ENCODE measurements around the gene MIDN. TPM values are rescaled to one million over a fixed set of nuclear protein-coding genes. Genes with fewer than 3 reads are reported as not detected.

MIDN gene
- total RNA-seq, 1 experiment from 2014 or later = 286 TPM

- H3K27me3 ChIP-seq (ENCODE audit: insufficient read depth, low read length) = no peaks in the 10 kb centered on the region
- Mint-ChIP-seq H3K4me1 (peaks cover 24 to 30% of the 10 kb centered on the region in 2 experiments), H3K27me3 (ENCODE audit: low read depth) (no peaks in the 10 kb centered on the region; the same call in 1 of the 2 replicates), H3K27ac (peak overlapping the region in 1 of 3 experiments; percentile 81; a peak in 2 of 7 replicates), H3K36me3 (ENCODE audit: insufficient read depth in 1 of 3, low read depth in 3 of 3) (peaks cover 22 to 64% (median 41%) of the 10 kb centered on the region in 3 experiments), H3K4me3 (peak overlapping the region; percentile 71 to 87), H3K9me3 (no peaks in the 10 kb centered on the region)
- no peak overlapping the region for H2AK5ac ChIP-seq (ENCODE audit: insufficient read length, low read length)
- no peak overlapping the region for H2BK120ac ChIP-seq (ENCODE audit: low read depth, low read length, poor library complexity, severe bottlenecking)
- no peaks in the 10 kb centered on the region for H3K79me2 ChIP-seq (ENCODE audit: insufficient read depth, low read length)
- no peak overlapping the region for H2BK12ac ChIP-seq (ENCODE audit: insufficient read length, low read depth, low read length)
- WGBS (ENCODE audit: extremely low coverage, insufficient read length, low lambda C conversion rate) = no CpG with 5 or more reads among the region's 10 CpGs
- no peaks in the 10 kb centered on the region for H4K20me1 ChIP-seq (ENCODE audit: control insufficient read depth, insufficient read depth, insufficient read length)
- no peaks in the 10 kb centered on the region for H3K9me3 ChIP-seq (ENCODE audit: control insufficient read depth, low read depth, low read length)
- no peak overlapping the region for H2BK20ac ChIP-seq (ENCODE audit: low read depth, low read length, poor library complexity, severe bottlenecking)
- no peak overlapping the region for H3K4ac ChIP-seq (ENCODE audit: low read depth, low read length)
- H2BK5ac ChIP-seq (ENCODE audit: insufficient read length, low read length) = no peak overlapping the region
- no peak overlapping the region for H4K91ac ChIP-seq (ENCODE audit: insufficient read length, low read depth, low read length)
- H3K27ac ChIP-seq (ENCODE audit: insufficient read length, low read depth, low read length) = no peak overlapping the region
- no peak for TF ChIP-seq CTCF (conservative IDR thresholded peaks at IDR 0.05)
- no peak overlapping the region for H3K18ac ChIP-seq (ENCODE audit: insufficient read length, low read depth, low read length)
- H2AFZ ChIP-seq (ENCODE audit: low read length) = no peak overlapping the region
- no peak overlapping the region for H3K56ac ChIP-seq (ENCODE audit: insufficient read length, low read depth, low read length)
- H3K4me2 ChIP-seq (ENCODE audit: insufficient read depth, insufficient read length, low read length) = peak overlapping the region; percentile 67
- H2BK15ac ChIP-seq (ENCODE audit: low read depth, low read length) = no peak overlapping the region
- DNase-seq = no peak
- no peak overlapping the region for H4K5ac ChIP-seq (ENCODE audit: insufficient read length, low read depth, low read length)
- no peak overlapping the region for H3K9ac ChIP-seq (ENCODE audit: extremely low read depth, insufficient read length, low read length)
- no peak overlapping the region for H4K8ac ChIP-seq (replicated peaks; ENCODE audit: insufficient read length, low read depth, low read length)
- H3T11ph ChIP-seq (ENCODE audit: low read length) = no peak overlapping the region
- H3K4me1 ChIP-seq (ENCODE audit: insufficient read depth, low read length) = no peaks in the 10 kb centered on the region
- no peak overlapping the region for H3K14ac ChIP-seq (ENCODE audit: insufficient read depth, low read length)
- H3K23ac ChIP-seq (ENCODE audit: insufficient read length, low read depth, low read length) = no peak overlapping the region
- peaks cover 9% of the 10 kb centered on the region for H3K23me2 ChIP-seq (ENCODE audit: insufficient read length, low read depth, low read length, poor library complexity, severe bottlenecking)
- peaks cover under 1% of the 10 kb centered on the region for H3K79me1 ChIP-seq (ENCODE audit: insufficient read depth, low read depth, low read length, poor library complexity, severe bottlenecking)
These were observed 28.2 kb downstream of the MIDN start for GRCh38 chr19:1276628-1277022.

All from H9 (cell line).